Epithelial cell of prostate (primary cell): ENCODE measurements around the gene ALKBH6.
A peak's percentile ranks its signal among the peaks of the same experiment; 100 is the strongest.
"Not testable (repeated sequence)": the region's sequence is repeated elsewhere in the genome, so short reads cannot be mapped to it uniquely, and the experiment has no call there.

Experiments
- DNase-seq: peaks from one replicate; pipeline ENCODE4 v3.0.0-alpha.2; 2011; ENCODE audit warnings: low read depth, low spot score
- H3K27ac ChIP-seq: fragments of 450-650 bp; 2 replicates; pipeline ENCODE4 v1.5.1; 2017; ENCODE audit warnings: mild to moderate bottlenecking

The ALKBH6 gene

DNA sequence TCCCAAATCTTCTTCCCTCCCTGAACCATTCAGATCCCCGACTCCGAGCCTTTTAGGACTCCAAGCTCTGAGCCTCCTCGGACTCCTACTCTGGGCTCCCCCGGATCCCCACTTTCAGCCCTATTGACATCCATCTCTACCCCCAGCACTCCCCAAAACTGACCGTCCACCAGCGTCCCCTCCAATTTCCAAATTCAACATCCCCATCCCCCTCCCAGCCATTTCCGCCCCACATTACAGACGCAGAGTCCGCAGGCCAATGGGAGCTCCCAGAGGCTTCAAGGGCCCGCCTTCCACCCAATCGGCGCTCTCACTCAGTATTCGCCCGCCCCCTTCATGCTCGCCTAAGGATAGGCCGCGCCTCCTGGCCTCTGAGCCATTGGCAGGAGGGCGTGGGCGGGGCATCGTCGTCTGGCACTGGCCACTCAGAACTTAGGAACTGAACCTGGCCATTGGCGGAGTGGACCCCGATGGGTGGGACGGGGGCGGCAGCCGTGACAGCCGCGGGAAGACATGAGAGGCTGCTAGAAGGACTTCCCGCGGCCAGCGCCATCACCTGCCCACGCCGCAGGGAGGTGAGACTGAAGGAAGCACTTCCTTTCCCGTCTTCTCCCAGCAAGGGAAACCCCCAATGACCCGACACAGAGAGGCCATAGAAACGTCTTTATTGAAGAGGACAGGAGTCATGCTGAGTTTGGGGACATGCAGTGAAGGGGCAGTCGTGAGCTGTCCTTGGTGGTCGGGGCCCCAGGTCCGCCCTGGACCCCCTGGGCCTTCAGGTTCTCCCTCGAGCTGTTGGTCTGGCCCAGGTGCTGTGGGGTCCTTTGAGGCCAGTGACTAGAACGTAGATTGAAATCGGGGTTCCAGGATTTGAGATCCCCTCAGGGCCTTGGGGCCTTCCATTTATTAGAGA, at the start of gene ALKBH6:
Gene ALKBH6 (minus strand): TSS at position 202 of the 913 bp plus-strand sequence. CDS start 816 bp downstream, outside the sequence.
- peak; percentile 91 for DNase-seq
- peak within 1 kb of the TSS; percentile 25 for H3K27ac ChIP-seq

GRCh38 chr19:36061367-36061766, 47.4 kb upstream of the ALKBH6 start:
- no peak for DNase-seq
- no peak overlapping the region for H3K27ac ChIP-seq

DNA sequence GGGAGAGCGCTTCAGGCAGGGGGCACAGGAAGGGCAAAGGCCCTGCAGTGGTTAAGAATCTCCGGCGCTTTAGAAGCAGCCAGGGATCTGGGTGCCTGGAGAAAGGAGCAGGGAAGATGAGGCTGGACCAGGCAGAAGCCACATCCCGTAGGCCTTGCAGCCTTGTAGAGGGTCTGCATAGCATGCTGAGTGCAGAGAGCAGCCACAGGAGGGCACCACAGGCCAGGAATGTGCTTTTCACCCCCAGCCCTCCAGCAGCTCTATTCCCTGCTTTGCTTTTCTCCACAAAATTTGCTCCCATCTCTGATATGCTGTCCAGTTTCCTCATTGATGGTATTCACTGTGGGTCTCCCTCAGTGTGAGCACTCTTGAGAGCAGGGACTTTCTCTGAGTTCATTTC, 46.4 kb upstream of the ALKBH6 start:
- no peak overlapping the region for H3K27ac ChIP-seq
- no peak for DNase-seq

- no peak for DNase-seq
- H3K27ac ChIP-seq: no peak overlapping the region
These were observed 45.3 kb upstream of the ALKBH6 start for GRCh38 chr19:36059180-36059910.

- no peak for DNase-seq
- H3K27ac ChIP-seq: no peak overlapping the region
These were observed 44.6 kb upstream of the ALKBH6 start for GRCh38 chr19:36058481-36059179.

DNA sequence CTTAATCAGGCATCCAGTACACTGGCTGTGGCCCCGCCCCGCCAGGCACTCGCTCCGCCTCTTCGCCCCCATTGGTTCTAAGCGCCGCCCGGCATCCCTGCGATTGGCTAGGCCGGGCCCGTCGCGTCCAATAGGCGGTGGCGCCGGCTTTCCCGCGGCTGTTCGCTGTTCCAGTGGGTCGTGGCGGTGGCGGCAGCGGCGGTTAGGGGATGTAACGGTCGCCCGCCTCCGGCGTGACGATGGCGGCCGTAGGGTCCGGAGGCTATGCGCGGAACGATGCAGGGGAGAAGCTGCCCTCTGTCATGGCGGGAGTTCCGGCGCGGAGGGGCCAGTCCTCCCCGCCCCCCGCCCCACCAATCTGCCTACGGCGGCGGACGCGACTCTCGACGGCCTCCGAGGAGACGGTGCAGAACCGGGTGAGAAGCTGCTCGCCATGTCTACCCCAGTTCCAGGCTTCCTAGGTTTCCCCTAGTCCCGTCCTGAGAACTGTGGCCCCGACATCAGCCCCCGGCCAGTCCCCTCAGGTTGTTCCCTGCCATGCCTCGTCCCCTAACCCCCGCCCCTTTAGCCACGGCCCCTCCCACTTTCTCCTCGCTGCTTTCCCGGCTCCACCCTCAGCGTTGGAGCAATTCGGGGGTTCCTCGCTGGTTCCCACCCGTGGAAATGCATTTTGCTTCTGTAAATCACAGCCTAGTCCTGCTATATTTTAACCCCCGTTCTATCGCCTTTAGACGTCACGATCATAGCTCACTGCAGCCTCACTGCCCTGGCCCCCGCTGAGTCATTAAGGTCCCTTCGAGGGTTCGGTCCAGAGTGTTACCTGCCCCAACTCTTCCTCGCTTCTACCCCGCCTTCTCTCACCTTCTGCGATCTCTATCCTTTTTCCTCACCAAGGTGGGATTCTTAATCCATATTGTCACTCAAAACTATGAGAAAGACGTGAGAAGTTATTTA, 41.0 kb upstream of the ALKBH6 start, which contains the start of gene WDR62:
Gene WDR62 (plus strand): TSS at position 165 of the 954 bp plus-strand sequence. CDS start 75 bp downstream, at position 240.
- peak within 1 kb of the TSS; percentile 91 for H3K27ac ChIP-seq
- peak; percentile 59 for DNase-seq

DNA sequence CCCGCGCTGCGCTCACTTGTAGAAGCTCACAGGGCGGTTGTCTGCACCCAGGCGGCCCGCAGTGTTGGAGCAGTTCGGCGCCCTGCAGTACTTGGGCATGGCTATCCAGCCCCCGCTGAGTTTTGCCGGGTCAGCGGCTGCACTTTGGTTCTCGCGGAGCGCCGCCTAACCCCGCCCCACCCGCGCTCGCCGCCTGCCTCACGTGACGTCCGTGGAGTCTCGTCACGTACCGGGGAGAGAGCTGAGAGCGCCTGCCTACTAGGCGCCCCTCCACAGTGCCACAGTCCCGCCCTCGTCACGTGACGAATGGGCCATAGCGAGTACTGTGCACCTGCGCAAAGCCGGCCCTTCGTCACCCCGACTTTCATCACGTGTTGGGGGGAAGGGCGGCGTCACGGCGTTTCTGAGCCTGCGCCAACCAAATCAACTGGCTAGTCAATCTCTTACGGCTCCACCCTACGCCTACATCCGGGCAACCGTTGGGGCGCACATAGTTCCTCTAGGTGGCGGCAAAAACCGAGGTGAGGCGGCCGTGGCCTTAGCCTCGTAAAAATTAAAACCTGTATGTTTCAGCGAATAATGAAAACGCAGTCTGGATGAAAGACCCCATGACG, 40.2 kb upstream of the ALKBH6 start, which contains the start of gene THAP8:
Gene THAP8 (minus strand): TSS at position 167 of the 614 bp plus-strand sequence. CDS start 68 bp downstream, at position 99.
- peak; percentile 95 for DNase-seq
- H3K27ac ChIP-seq: peak within 1 kb of the TSS; percentile 91

GRCh38 chr19:36051637-36052036, 37.6 kb upstream of the ALKBH6 start:
- DNase-seq: no peak
- H3K27ac ChIP-seq: no peak overlapping the region

DNA sequence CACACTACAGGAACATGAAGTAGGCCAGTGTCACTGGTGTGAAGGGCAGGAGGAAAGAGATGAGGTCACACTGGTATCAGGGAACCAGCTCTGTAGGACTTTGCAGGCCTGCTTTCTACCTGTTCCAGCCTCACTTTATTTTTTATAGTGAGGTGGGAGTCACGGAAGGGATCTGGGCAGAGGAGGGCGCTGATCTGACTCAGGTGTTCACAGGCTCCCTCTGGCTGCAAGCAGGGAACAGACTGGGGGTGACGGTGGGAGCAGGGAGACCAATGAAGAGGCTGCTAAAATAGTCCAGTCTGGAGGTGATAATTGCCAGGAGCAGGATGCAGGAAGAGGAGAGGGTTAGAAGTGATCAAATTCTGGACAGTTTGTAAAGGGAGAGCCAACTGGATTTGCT, 37.2 kb upstream of the ALKBH6 start:
- no peak overlapping the region for H3K27ac ChIP-seq
- no peak for DNase-seq

DNA sequence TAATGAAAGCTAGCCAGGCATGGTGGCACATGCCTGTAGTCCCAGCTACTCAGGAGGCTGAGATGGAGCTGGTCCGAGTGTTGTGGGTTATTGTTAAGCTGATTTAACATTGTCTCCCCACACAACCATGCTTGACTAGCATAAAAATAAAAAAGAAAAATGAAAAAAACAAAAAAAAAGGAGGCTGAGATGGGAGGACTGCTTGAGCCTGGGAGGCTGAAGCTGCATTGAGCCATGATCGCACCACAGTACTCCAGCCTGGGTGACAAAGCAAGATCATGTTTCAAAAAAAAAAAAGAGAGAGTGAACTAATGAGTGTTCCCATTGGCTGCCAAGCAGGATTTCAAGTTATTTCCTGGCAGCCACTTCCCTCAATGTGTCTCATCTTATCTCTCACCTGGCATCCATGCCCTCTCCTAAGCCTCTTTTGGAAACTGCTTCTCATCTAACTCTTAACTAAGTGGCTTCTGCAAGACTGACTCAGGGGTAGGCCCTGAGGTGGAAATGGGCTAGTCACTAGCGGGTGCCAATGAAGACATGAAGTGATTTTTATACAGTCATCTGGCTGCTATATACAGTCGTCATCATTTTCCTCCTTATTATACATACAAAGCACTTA, 35.2 kb upstream of the ALKBH6 start:
- no peak overlapping the region for H3K27ac ChIP-seq

DNA sequence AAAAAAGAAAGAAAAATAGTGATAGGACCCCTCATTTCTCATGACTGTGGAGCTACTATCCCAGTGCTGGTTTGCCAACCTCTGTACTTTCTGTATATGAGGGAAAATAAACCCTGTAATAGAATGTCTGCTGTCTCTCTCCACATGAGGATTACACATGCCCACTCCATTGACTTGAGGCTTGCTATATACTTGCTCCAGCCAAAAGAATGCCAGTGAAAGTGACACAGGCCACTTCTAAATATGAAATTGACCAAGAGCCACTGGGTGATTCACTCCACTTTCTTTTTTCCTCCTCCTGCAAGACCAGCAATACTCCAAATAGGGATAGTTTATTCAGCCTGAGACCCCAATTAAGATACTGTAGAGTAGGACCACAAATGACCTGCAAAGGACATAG, 33.8 kb upstream of the ALKBH6 start:
- no peak overlapping the region for H3K27ac ChIP-seq
- no peak for DNase-seq

More for the DNA sequence above, 35.2 kb upstream of the ALKBH6 start:
- DNase-seq: peak; percentile 96

DNA sequence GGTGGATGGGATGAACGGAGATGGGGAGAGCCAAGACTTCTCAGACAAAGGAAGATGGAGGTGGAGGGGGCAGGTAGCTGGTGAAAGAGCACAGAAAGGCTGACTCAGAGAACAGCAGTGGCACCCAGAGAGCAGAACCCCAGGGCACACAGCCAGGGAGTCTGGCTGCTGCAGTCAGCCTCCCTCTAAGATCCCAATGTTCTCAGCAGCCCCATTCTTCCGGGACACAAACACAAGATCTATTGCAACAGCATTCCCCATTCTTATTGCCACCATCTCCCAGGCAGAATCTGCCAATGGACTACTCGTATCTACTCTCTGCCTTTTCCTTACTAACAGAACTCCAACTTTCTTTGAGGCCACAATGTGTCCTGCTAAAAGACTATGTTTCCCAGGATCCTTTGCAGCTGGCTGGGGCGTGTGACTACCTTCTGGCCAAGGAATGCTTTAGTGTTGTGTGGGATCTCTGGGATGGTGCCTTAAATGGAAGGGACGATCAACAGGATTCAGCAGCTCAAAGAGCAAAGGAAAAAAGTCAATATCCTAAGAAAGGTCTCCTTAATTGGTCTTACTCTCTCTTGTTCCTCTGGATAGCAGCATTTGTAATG, 32.5 kb upstream of the ALKBH6 start:
- DNase-seq: no peak

GRCh38 chr19:36043952-36044351, 29.9 kb upstream of the ALKBH6 start:
- no peak overlapping the region for H3K27ac ChIP-seq
- no peak for DNase-seq

More for the DNA sequence above, 32.5 kb upstream of the ALKBH6 start:
- H3K27ac ChIP-seq: no peak overlapping the region

GRCh38 chr19:36041831-36042230, 27.8 kb upstream of the ALKBH6 start:
- DNase-seq: no peak
- no peak overlapping the region for H3K27ac ChIP-seq

DNA sequence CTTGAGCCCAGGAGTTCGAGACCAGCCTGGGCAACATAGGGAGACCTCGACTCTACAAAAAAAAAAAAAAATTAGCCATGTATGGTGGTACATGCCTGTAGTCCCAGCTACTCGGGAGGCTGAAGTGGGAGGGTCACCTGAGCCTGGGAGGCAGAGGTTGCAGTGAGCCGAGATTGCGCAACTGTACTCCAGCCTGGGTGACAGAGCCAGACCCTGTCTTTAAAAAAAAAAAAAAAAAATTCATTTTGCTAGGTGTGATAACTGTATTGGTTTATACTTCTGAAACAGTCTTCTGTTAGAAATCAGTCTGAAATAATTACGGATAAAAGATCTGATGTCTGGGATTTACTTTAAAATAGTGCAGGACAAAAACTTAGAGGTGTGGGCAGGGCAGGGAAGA, 27.1 kb upstream of the ALKBH6 start:
- DNase-seq, H3K27ac ChIP-seq: not testable (repeated sequence)

DNA sequence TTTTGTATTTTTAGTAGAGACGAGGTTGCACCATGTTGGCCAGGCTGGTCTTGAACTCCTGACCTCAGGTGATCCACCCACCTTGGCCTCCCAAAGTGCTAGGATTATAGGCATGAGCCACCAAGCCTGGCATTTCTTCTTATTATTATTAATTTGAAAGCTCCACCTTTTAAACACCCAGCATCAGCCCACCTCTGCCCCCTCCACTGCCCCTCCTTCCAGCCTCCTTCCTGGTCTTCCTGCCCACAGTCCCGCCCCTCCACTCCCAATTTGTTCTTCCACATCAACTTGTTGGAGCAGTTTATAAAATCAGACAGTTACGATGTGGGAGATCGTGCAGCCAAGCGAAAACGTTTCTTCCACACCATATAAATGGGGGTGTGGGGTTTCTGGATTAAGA, 26.5 kb upstream of the ALKBH6 start:
- H3K27ac ChIP-seq: no peak overlapping the region
- no peak for DNase-seq

- no peak for DNase-seq
These were observed 18.5 kb upstream of the ALKBH6 start, which contains the start of gene CLIP3 for GRCh38 chr19:36032251-36033104. TSS of gene CLIP3 (minus strand) at chr19:36032873. CDS start at chr19:36032357, 516 bp downstream.

More at GRCh38 chr19:36032251-36033104, 18.5 kb upstream of the ALKBH6 start, which contains the start of gene CLIP3:
- H3K27ac ChIP-seq: no peak within 1 kb of the TSS
